ENCODE data around the gene MUCL1.

The MUCL1 gene

GRCh38 chr12:54853933-54854538 is at the start of gene MUCL1:
Gene MUCL1 (plus strand): TSS chr12:54854516. CDS start chr12:54854583, 67 bp downstream.
- DNase-seq (ENCODE audit: insufficient read length, low spot score) (peak; percentile 9), FAIRE-seq (peak; percentile 69)
- no peak for TF ChIP-seq POLR2A (IDR thresholded peaks at IDR 0.05; ENCODE audit: low read depth, low read length)

GRCh38 chr12:54821676-54822075 is 32.6 kb upstream of the MUCL1 start:
- FAIRE-seq = no peak
- DNase-seq (ENCODE audit: insufficient read length, low spot score) = no peak
- no peak for TF ChIP-seq POLR2A (IDR thresholded peaks at IDR 0.05; ENCODE audit: low read depth, low read length)

GRCh38 chr12:54824402-54824801 is 29.9 kb upstream of the MUCL1 start:
- TF ChIP-seq POLR2A (IDR thresholded peaks at IDR 0.05; ENCODE audit: low read depth, low read length) = no peak
- no peak for DNase-seq (ENCODE audit: insufficient read length, low spot score)
- no peak for FAIRE-seq

GRCh38 chr12:54829511-54829910 is 24.8 kb upstream of the MUCL1 start:
- TF ChIP-seq POLR2A (IDR thresholded peaks at IDR 0.05; ENCODE audit: low read depth, low read length) = no peak
- DNase-seq (ENCODE audit: insufficient read length, low spot score) (no peak), FAIRE-seq (no peak)

- FAIRE-seq (no peak), DNase-seq (ENCODE audit: insufficient read length, low spot score) (no peak)
- TF ChIP-seq POLR2A (IDR thresholded peaks at IDR 0.05; ENCODE audit: low read depth, low read length) = no peak
Measured at GRCh38 chr12:54830199-54830598, 24.1 kb upstream of the MUCL1 start.

- FAIRE-seq (no peak), DNase-seq (ENCODE audit: insufficient read length, low spot score) (no peak)
- TF ChIP-seq POLR2A (IDR thresholded peaks at IDR 0.05; ENCODE audit: low read depth, low read length) = no peak
Measured at GRCh38 chr12:54831631-54832030, 22.7 kb upstream of the MUCL1 start.

GRCh38 chr12:54840244-54840865 is 14.0 kb upstream of the MUCL1 start:
- no peak for DNase-seq (ENCODE audit: insufficient read length, low spot score)
- FAIRE-seq = no peak

GRCh38 chr12:54857406-54857805 is 3.1 kb downstream of the MUCL1 start:
- FAIRE-seq = no peak
- DNase-seq (ENCODE audit: insufficient read length, low spot score) = no peak
- no peak for TF ChIP-seq POLR2A (IDR thresholded peaks at IDR 0.05; ENCODE audit: low read depth, low read length)

More at GRCh38 chr12:54840244-54840865, 14.0 kb upstream of the MUCL1 start:
- no peak for TF ChIP-seq POLR2A (IDR thresholded peaks at IDR 0.05; ENCODE audit: low read depth, low read length)

- no peak for TF ChIP-seq POLR2A (IDR thresholded peaks at IDR 0.05; ENCODE audit: low read depth, low read length)
- FAIRE-seq (no peak), DNase-seq (ENCODE audit: insufficient read length, low spot score) (no peak)
Measured at GRCh38 chr12:54858562-54858961, 4.2 kb downstream of the MUCL1 start.

GRCh38 chr12:54859502-54859901 is 5.2 kb downstream of the MUCL1 start:
- FAIRE-seq = no peak
- no peak for DNase-seq (ENCODE audit: insufficient read length, low spot score)
- no peak for TF ChIP-seq POLR2A (IDR thresholded peaks at IDR 0.05; ENCODE audit: low read depth, low read length)

GRCh38 chr12:54861927-54862326 is 7.6 kb downstream of the MUCL1 start:
- DNase-seq (ENCODE audit: insufficient read length, low spot score) (no peak), FAIRE-seq (no peak)
- TF ChIP-seq POLR2A (IDR thresholded peaks at IDR 0.05; ENCODE audit: low read depth, low read length) = no peak

GRCh38 chr12:54863948-54864618 is 9.8 kb downstream of the MUCL1 start:
- FAIRE-seq (no peak), DNase-seq (ENCODE audit: insufficient read length, low spot score) (no peak)

GRCh38 chr12:54865683-54866324 is 11.5 kb downstream of the MUCL1 start:
- FAIRE-seq (no peak), DNase-seq (ENCODE audit: insufficient read length, low spot score) (no peak)
- no peak for TF ChIP-seq POLR2A (IDR thresholded peaks at IDR 0.05; ENCODE audit: low read depth, low read length)

More at GRCh38 chr12:54863948-54864618, 9.8 kb downstream of the MUCL1 start:
- no peak for TF ChIP-seq POLR2A (IDR thresholded peaks at IDR 0.05; ENCODE audit: low read depth, low read length)

- FAIRE-seq = no peak
- TF ChIP-seq POLR2A (IDR thresholded peaks at IDR 0.05; ENCODE audit: low read depth, low read length) = no peak
Measured at GRCh38 chr12:54868690-54869089, 14.4 kb downstream of the MUCL1 start.

More at GRCh38 chr12:54868690-54869089, 14.4 kb downstream of the MUCL1 start:
- DNase-seq (ENCODE audit: insufficient read length, low spot score) = no peak

Data from H54 (cell line).